PC-9 (cell line): ENCODE results near the gene CRELD1. TPM values are rescaled to one million over a fixed set of nuclear protein-coding genes. Genes with fewer than 3 reads are reported as not detected.

Experiments used
- BruUV-seq: library from RNA; stranded (reverse); fragments of 400-500 nt; replicated peaks from 2 replicates; lab custom pipeline; 2021; lab: Mats Ljungman, UMichigan
- CTCF ChIA-PET: fragments of 300-600 bp; sonication (Branson Sonifier 250); formaldehyde crosslinking; loops from one replicate; lab custom pipeline; 2022; ENCODE audit warnings: antibody characterized with exemption; lab: Charles Lee
- POLR2A ChIA-PET: fragments of 300-600 bp; sonication (Branson Sonifier 250); formaldehyde crosslinking; loops from one replicate; lab custom pipeline; 2022; ENCODE audit warnings: antibody characterized with exemption; ENCODE audit not compliant: unreplicated experiment; lab: Charles Lee
- DNase-seq, 2 experiments: peaks; one replicate each; pipeline versions ENCODE4 v3.0.0 to v3.0.0-alpha.2; 2015 to 2022; ENCODE audit warnings: mixed read lengths in 1 of 2
- H2AFZ ChIP-seq: fragments of 200-600 bp; sonication (generic); 2 replicates; pipeline ENCODE4 v1.8.1; 2017; ENCODE audit warnings: antibody characterized with exemption
- H3F3A ChIP-seq: fragments of 200-600 bp; sonication (generic); 2 replicates; pipeline ENCODE4 v1.8.1; 2017; ENCODE audit warnings: antibody characterized with exemption, mild to moderate bottlenecking, low read depth; ENCODE audit not compliant: insufficient read depth
- H3K27ac ChIP-seq: fragments of 200-600 bp; sonication (generic); 2 replicates; pipeline ENCODE4 v1.6.1; 2016; ENCODE audit warnings: mixed run types
- H3K27me3 ChIP-seq: fragments of 200-600 bp; sonication (generic); 2 replicates; pipeline ENCODE4 v1.6.1; 2016; ENCODE audit warnings: low read depth, mixed run types; ENCODE audit not compliant: insufficient read depth
- H3K36me3 ChIP-seq: fragments of 200-600 bp; sonication (generic); 2 replicates; pipeline ENCODE4 v1.6.1; 2016; ENCODE audit warnings: low read depth, mixed run types
- H3K4me1 ChIP-seq: fragments of 200-600 bp; sonication (generic); replicated peaks from 2 replicates; pipeline ENCODE4 v1.6.1; 2016; ENCODE audit warnings: mixed run types; ENCODE audit not compliant: insufficient read depth
- H3K4me2 ChIP-seq: fragments of 200-600 bp; sonication (generic); 2 replicates; pipeline ENCODE4 v1.6.1; 2017; ENCODE audit warnings: mixed run types
- H3K4me3 ChIP-seq: fragments of 200-600 bp; sonication (generic); 2 replicates; pipeline ENCODE4 v1.6.1; 2016; ENCODE audit warnings: mixed run types
- H3K79me2 ChIP-seq: fragments of 200-600 bp; sonication (generic); 2 replicates; pipeline ENCODE4 v1.6.1; 2017; ENCODE audit warnings: low read depth, mixed run types
- H3K9me2 ChIP-seq: fragments of 200-600 bp; sonication (generic); 2 replicates; pipeline ENCODE4 v1.8.1; 2017; ENCODE audit warnings: mild to moderate bottlenecking; ENCODE audit not compliant: insufficient read depth
- H3K9me3 ChIP-seq: fragments of 200-600 bp; sonication (generic); 2 replicates; pipeline ENCODE4 v1.8.1; 2016; ENCODE audit warnings: low read depth; ENCODE audit not compliant: insufficient read depth
- H4K20me1 ChIP-seq: fragments of 200-600 bp; sonication (generic); 2 replicates; pipeline ENCODE4 v1.8.1; 2017; ENCODE audit not compliant: insufficient read depth
- EZH2 ChIP-seq: fragments of 200-600 bp; sonication (generic); IDR thresholded peaks from 2 replicates; pipeline ENCODE4 v1.8.0; 2017; ENCODE audit warnings: antibody characterized with exemption, low read depth
- intact Hi-C: fragments of 100-400 bp; cut with micrococcal nuclease; formaldehyde crosslinking; loops from one replicate; pipeline ENCODE4 v1.10.0; 2022; ENCODE audit not compliant: unreplicated experiment
- total RNA-seq: library from RNA; stranded (reverse); gene quantifications from 2 replicates; pipeline ENCODE4 v1.2.3, GENCODE V29; 2021
- TF ChIP-seq, protein P1 (sequence below): fragments of 200-600 bp; sonication (generic); conservative IDR thresholded peaks from 2 replicates; pipeline ENCODE4 v1.6.1; 2017; ENCODE audit warnings: mixed run types, antibody characterized with exemption, mild to moderate bottlenecking, moderate library complexity

The CRELD1 gene
- total RNA-seq, 1 experiment from 2014 or later, result 30.7 TPM

GRCh38 chr3:9949626-9950025 lies 16.0 kb downstream of the CRELD1 start:
- no peaks in the 10 kb centered on the region for H3K27me3 ChIP-seq
- POLR2A ChIA-PET, result no interaction called here
- peaks cover 6% of the 10 kb centered on the region for H3K4me1 ChIP-seq
- no peaks in the 10 kb centered on the region for H3K9me2 ChIP-seq
- H3K27ac ChIP-seq, result no peak overlapping the region
- no peaks in the 10 kb centered on the region for H3K36me3 ChIP-seq
- peaks cover 6% of the 10 kb centered on the region; the same call in 1 of the 2 replicates for H3F3A ChIP-seq
- CTCF ChIA-PET, result interaction anchor here (0.5 to 1.0 kb wide), 2 partner anchors 9 to 17 kb away, joined by 3 to 6 read pairs; no protein-coding TSS in a partner anchor
- no peaks in the 10 kb centered on the region for H4K20me1 ChIP-seq
- peaks cover 6% of the 10 kb centered on the region; the same call in 1 of the 2 replicates for H3K79me2 ChIP-seq
- TF ChIP-seq, protein P1, sequence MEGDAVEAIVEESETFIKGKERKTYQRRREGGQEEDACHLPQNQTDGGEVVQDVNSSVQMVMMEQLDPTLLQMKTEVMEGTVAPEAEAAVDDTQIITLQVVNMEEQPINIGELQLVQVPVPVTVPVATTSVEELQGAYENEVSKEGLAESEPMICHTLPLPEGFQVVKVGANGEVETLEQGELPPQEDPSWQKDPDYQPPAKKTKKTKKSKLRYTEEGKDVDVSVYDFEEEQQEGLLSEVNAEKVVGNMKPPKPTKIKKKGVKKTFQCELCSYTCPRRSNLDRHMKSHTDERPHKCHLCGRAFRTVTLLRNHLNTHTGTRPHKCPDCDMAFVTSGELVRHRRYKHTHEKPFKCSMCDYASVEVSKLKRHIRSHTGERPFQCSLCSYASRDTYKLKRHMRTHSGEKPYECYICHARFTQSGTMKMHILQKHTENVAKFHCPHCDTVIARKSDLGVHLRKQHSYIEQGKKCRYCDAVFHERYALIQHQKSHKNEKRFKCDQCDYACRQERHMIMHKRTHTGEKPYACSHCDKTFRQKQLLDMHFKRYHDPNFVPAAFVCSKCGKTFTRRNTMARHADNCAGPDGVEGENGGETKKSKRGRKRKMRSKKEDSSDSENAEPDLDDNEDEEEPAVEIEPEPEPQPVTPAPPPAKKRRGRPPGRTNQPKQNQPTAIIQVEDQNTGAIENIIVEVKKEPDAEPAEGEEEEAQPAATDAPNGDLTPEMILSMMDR, result no peak
- no peak for TF ChIP-seq EZH2
- H3K9me3 ChIP-seq, result no peaks in the 10 kb centered on the region
- H2AFZ ChIP-seq, result no peak overlapping the region
- intact Hi-C loops, result loop anchor here (5.0 to 10.0 kb wide), 2 partner anchors 122 to 235 kb away; no protein-coding TSS in a partner anchor
- no peak overlapping the region for H3K4me3 ChIP-seq
- no peak for DNase-seq
- no peak overlapping the region for H3K4me2 ChIP-seq
- no TSS peak for BruUV-seq

DNA sequence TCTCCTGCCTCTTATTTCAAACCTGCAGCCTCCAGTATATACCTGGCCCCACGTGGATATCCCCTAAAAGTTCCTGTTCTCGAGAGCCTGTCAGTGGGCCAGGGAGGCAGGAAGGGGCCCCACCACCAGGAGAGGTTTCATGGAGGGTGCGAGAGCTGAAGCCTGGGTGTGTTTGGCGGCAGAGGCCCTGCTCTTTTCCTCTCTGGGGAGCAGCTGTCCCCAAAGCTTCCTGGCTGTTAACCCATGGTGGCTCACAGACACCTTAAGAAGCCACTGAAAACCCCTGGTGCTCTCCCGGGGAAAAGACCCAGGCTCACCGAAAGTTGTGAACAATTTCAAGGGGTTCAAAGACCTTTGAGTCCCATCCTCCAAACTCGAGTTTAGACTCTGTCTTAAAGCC lies 17.5 kb downstream of the CRELD1 start:
- no peaks in the 10 kb centered on the region for H3K27me3 ChIP-seq
- intact Hi-C loops, result no loop called here
- no peak for DNase-seq
- CTCF ChIA-PET, result no interaction called here
- peaks cover 19% of the 10 kb centered on the region for H3K4me1 ChIP-seq
- no peaks in the 10 kb centered on the region for H3K36me3 ChIP-seq
- H3K27ac ChIP-seq, result no peak overlapping the region
- BruUV-seq, result no TSS peak
- no peak overlapping the region for H3K4me2 ChIP-seq
- no peak for TF ChIP-seq EZH2
- TF ChIP-seq, protein P1, result no peak
- H3K79me2 ChIP-seq, result peaks cover 6% of the 10 kb centered on the region; the same call in 1 of the 2 replicates
- H4K20me1 ChIP-seq, result no peaks in the 10 kb centered on the region
- H3F3A ChIP-seq, result peaks cover 3% of the 10 kb centered on the region; the same call in 1 of the 2 replicates
- H3K4me3 ChIP-seq, result no peak overlapping the region
- no peaks in the 10 kb centered on the region for H3K9me2 ChIP-seq
- no peaks in the 10 kb centered on the region for H3K9me3 ChIP-seq
- no peak overlapping the region for H2AFZ ChIP-seq
- POLR2A ChIA-PET, result no interaction called here

- Histone ChIP-seq H3K9me2 (no peaks in the 10 kb centered on the region), H3K79me2 (peaks cover 6% of the 10 kb centered on the region; the same call in 1 of the 2 replicates), H2AFZ (no peak overlapping the region), H3K27me3 (no peaks in the 10 kb centered on the region), H3K4me1 (peaks cover 21% of the 10 kb centered on the region), H3K4me2 (no peak overlapping the region), H3K4me3 (no peak overlapping the region), H3F3A (peaks cover 6% of the 10 kb centered on the region; the same call in 1 of the 2 replicates), H4K20me1 (no peaks in the 10 kb centered on the region), H3K9me3 (no peaks in the 10 kb centered on the region), H3K36me3 (no peaks in the 10 kb centered on the region), H3K27ac (no peak overlapping the region)
- DNase-seq, result no peak
- TF ChIP-seq, protein P1, result no peak
- no peak for TF ChIP-seq EZH2
- intact Hi-C loops, result no loop called here
- ChIA-PET CTCF (no interaction called here), POLR2A (no interaction called here)
- BruUV-seq, result no TSS peak
Observed at GRCh38 chr3:9951598-9951961, 17.9 kb downstream of the CRELD1 start.
